Measurements from ENCODE around the gene TESK2. TPM values are rescaled to one million over a fixed set of nuclear protein-coding genes. Genes with fewer than 3 reads are reported as not detected.

The TESK2 gene
- total and polyA plus RNA-seq, 2 of the 13 experiments (the other 11 are each of a cell fraction or from before 2014, with no cell fraction given), result 5.5 to 9.6 TPM

DNA sequence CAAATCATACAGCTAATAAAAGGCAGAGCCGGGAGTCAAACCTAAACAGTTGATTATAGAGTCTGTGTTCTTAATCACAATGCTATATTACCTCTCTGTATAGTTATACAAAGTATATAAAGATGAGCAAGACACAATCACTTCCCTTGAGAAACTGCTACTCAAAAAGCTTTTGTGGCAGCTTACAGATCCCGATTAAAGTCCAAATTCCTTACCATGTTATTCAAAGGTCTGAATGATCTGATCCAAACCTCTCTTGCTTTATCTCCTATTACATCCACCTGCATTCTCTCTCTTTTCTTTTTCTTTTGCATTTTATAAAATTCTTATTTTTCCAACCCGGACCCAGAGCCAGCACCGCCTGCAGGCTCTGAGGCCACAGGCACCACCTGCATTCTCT lies 93.7 kb downstream of the TESK2 start:
- Histone ChIP-seq H3K27me3 (ENCODE audit: control insufficient read depth in 1 of 2, insufficient read depth in 2 of 2, low read length in 2 of 2) (no peaks in the 10 kb centered on the region), H3K4me3 (replicated peaks in 1 of 3; ENCODE audit: insufficient read depth in 1 of 3, low read depth in 2 of 3, low read length in 3 of 3) (no peak overlapping the region), H3K27ac (ENCODE audit: extremely low read length, insufficient read depth, low read length) (no peak overlapping the region), H2AFZ (ENCODE audit: low read length) (no peak overlapping the region), H3K36me3 (replicated peaks in 1 of 2; ENCODE audit: control insufficient read depth in 1 of 2, insufficient read depth in 2 of 2, low read length in 2 of 2) (no peaks in the 10 kb centered on the region), H3K9ac (ENCODE audit: insufficient read depth, low read depth, low read length) (no peak overlapping the region), H3K4me2 (ENCODE audit: low read depth, low read length) (0 out of 2 replicates have a peak overlapping the region, but pooled peaks have one; percentile 19), H3K79me2 (ENCODE audit: insufficient read depth, low read length) (no peaks in the 10 kb centered on the region), H4K20me1 (ENCODE audit: insufficient read depth, low read length) (no peaks in the 10 kb centered on the region), H3K4me1 (ENCODE audit: insufficient read depth, low read length) (peaks cover 49% of the 10 kb centered on the region), H3K9me3 (ENCODE audit: low read length) (no peaks in the 10 kb centered on the region)
- in situ Hi-C loops (cut with HindIII; ENCODE audit: extremely low pct_ligation_motif_present, low pct_unique_long_range_greater_than_20kb), result no loop called here
- DNase-seq (ENCODE audit: low spot score) (peak; percentile 41), ATAC-seq (no peak), FAIRE-seq (no peak)
- POLR2A ChIA-PET, result no interaction called here
- BruUV-seq (replicated peaks), result no TSS peak
- intact Hi-C loops (cut with micrococcal nuclease; ENCODE audit: unreplicated experiment), result no loop called here
- CTCF ChIA-PET (ENCODE audit: low intra/inter-chr PET ratio, low total read pairs), result no interaction called here
- TF ChIP-seq KAT2B (IDR thresholded peaks at IDR 0.05; ENCODE audit: borderline replicate concordance, low read depth, low read length) (no peak), ZNF513 (CRISPR knock-in tag; conservative IDR thresholded peaks at IDR 0.05) (no peak), ONECUT2 (CRISPR knock-in tag; IDR thresholded peaks at IDR 0.05) (no peak), SMAD9 (CRISPR knock-in tag; IDR thresholded peaks at IDR 0.05) (no peak), SIX1 (CRISPR knock-in tag; IDR thresholded peaks at IDR 0.05; ENCODE audit: borderline replicate concordance) (no peak), ZNF766 (CRISPR knock-in tag; IDR thresholded peaks at IDR 0.05; ENCODE audit: borderline replicate concordance) (no peak), CHD2 (IDR thresholded peaks at IDR 0.05; ENCODE audit: low read depth, low read length) (no peak), SP4 (CRISPR knock-in tag; IDR thresholded peaks at IDR 0.05) (no peak)
- TF ChIP-seq, protein P1, sequence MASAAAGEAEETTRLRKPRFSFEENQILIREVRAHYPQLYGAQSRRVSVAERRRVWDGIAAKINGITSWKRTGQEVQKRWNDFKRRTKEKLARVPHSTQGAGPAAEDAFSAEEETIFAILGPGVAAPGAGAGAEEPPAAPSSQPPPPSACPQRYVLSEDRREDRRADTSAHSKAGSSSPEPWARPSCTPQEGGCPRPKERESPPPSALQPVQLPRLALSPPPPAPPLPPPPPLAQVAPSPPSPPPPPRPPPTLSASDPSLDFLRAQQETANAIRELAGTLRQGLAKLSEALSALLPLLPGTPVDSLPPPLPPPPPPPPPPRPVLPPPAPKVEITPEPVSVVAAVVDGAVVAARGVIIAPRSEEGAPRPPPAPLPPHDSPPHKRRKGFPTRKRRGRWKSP (CRISPR knock-in tag; IDR thresholded peaks at IDR 0.05), result no peak
- 70% methylated on average over 4 of the region's 4 CpGs for WGBS (ENCODE audit: low lambda C conversion rate)
